NCI-H345 (cell line): ENCODE results near the gene SMARCC2.
A peak's percentile ranks its signal among the peaks of the same experiment; 100 is the strongest.
"Not testable (repeated sequence)": the region's sequence is repeated elsewhere in the genome, so short reads cannot be mapped to it uniquely, and the experiment has no call there.

Experiments
- DNase-seq: peaks from one replicate; lab custom pipeline; 2025; lab: John Stamatoyannopoulos, UW

SMARCC2 gene

DNA sequence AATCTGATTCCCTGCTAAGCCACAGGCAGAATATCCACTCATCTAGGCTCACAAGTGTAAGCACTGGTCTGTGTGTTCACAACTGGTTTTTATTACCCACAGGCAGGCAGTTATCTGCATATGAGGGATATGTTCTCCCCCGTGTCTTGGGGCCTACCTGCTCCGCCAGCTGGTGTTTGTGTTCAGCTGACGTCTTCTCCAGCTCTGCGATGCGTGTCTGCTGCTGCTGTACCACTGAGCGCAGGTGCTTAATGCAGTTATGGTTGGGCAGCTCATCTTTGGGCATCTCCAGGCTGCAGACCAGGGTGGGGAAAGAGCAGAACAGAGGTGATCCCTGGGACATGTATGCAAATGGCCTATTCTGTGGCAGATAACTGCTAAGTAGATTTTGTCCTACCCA, 18.7 kb upstream of the SMARCC2 start:
- no peak for DNase-seq

DNA sequence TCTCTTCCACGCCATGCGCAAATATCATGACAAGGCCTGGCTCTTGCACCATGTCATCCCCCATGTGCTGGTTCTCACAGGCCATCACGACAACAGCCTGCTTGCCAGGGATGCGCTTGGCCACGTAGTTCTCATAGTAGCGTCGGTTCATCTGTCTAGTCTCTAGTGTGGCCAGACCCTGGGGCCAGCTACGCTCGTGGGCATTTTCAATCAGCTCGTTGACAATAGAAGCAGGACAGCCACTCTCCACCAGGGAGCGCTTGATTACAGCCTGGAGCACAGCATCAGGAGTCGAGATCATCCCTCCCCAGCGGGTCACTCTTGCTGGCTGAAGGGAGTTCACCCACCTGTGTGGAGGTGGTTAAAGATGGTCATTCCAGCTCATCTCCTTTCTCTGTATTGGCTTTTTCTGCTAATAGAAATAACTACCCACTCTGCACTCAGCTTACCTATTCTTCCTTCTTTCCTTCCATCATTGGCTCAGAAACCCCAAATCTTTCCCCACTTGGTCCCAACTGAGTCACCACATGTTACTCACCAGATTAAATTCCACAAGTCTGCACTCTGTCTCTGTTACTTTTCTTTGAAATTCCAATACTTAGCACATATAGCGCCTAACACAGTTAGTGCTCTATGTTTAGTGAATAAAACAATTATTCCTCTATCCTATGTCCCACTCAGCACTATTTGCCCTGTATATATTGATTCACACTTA, 17.3 kb upstream of the SMARCC2 start:
- DNase-seq = peak; percentile 30

DNA sequence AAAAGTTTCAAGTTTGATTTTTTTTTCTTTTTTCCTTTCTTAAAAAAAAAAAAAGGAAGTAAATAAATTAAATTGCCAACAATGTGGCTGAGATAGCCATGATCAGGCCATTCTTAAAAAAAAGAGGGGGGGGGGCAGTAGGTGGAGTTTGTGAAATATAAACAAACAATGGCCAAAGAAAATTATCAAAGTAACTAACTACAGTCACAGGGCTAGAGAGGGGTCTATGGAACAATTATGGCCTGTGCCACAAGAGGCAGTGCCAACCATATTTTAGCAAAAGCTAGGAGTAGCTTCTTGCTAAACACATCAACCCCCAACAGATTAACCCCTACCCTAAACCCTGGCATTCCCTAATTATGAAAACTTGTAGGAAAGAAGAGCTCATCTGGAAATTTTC, 16.2 kb upstream of the SMARCC2 start:
- no peak for DNase-seq

- DNase-seq = no peak
Measured at GRCh38 chr12:56204275-56204674, 15.0 kb upstream of the SMARCC2 start.

GRCh38 chr12:56202838-56203237, 13.6 kb upstream of the SMARCC2 start:
- DNase-seq = no peak

DNA sequence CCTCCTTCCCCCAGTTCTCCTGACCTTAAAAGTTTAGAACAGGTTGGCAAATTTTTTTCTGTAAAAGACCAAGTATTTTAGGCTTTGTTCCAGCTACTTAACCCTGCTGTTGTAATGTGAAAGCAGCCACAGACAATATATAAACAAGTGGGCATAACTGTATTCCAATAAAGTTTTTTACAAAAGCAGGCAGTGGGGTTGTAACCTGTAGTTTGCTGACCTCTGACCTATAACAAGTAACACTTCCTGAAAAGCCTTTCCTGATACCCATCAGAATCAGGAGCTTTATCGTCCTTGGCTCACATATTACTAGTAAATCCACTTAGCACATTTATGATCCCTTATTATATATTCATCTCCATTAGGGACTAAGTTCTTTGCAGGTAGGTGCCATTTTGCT, 13.1 kb upstream of the SMARCC2 start:
- DNase-seq = no peak

DNA sequence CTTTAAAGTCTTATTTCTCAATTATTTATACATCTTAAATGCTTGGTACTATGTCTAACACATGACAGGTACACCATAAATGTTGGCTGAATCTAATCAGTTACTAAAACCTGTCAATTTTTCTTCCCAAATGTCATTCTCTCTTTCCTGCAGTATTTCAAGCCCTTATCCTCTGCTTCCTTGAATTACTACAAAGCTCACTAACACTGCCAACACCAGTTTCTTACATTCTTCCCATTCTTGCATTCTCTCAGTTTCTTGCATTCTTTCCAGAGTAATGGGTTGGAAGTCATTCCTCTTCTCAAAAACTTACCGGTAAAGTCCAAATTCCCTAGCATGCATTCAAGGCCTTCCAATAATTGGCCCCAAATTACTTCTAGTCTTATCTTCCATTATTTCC, 9.6 kb upstream of the SMARCC2 start:
- no peak for DNase-seq

GRCh38 chr12:56197921-56198635, 8.8 kb upstream of the SMARCC2 start:
- no peak for DNase-seq

GRCh38 chr12:56196818-56197550, 7.7 kb upstream of the SMARCC2 start:
- DNase-seq = not testable (repeated sequence)

GRCh38 chr12:56193025-56193578, 3.8 kb upstream of the SMARCC2 start:
- DNase-seq = peak; percentile 89

DNA sequence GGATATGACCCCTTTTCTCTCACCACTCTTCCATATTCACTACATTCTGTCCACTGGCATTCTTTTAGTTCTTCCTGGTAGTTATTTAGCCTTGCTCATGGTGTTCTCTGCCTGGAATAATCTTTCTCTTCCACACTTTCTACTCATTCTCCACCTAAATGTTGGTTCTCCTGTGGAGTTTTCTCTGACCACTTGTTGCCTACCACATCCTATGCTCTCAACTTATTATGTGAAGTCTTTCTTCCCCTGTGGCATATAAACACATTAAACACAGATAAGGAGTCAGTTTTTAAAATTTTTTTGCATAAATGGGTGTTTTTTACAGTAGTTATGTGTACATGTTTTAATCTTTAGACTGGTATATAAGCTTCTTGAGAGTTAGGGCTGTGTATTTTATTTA, 3.3 kb upstream of the SMARCC2 start:
- no peak for DNase-seq

- DNase-seq = no peak
Measured at GRCh38 chr12:56190695-56191155, 1.4 kb upstream of the SMARCC2 start.

- peak; percentile 92 for DNase-seq
Measured at GRCh38 chr12:56189918-56190694, 823 bp upstream of the SMARCC2 start.

- peak; percentile 37 for DNase-seq
Measured at GRCh38 chr12:56188778-56189098, 545 bp downstream of the SMARCC2 start.

GRCh38 chr12:56188131-56188777, 1.0 kb downstream of the SMARCC2 start:
- no peak for DNase-seq

- no peak for DNase-seq
Measured at GRCh38 chr12:56186957-56187356, 2.3 kb downstream of the SMARCC2 start.

DNA sequence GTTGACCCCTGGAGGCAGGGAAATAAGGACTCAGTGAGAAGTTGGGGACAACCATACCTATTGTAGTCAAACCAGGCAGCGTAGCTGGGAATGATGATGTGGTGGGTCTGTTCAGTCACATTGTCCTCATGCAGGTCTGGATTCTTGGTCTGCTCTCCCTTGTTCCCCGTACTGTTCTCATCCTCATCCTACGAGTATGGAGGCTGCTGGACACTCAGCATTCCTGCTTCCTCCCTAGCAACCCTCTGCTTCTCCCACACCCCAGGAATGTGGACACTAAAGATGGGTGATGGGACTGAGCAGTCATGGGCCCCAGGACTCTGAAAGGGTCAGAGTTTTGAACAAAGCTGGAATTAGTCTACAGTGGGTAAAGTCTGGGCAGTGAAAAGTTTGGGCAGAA, 10.9 kb downstream of the SMARCC2 start:
- DNase-seq = no peak

GRCh38 chr12:56172839-56173238, 16.4 kb downstream of the SMARCC2 start:
- DNase-seq = no peak

DNA sequence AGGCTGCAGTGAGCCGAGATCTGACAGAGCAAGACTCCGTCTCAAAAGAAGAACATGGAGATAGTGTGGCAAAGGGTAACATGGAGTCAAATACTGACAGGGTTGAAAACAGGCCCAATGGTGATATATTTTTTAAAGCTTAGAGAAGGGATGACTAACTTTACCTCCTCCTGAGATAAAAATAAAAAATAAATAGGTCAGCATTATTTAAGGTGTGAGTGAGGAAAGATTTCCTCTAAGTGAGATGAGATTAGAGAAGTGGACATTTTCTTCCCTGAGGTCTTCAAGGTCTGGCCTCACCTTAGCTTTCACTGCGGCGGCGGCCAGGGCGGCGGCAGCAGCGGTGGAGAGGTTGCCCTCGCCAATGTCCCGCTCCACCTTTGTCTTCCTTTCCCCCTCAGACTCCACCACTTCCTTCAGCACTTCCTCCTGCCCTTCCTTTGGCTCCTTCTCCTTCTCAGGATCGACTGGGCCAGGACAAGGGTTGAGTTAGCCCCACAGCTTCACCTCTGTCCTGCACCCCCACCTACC, 20.0 kb downstream of the SMARCC2 start:
- DNase-seq = no peak

DNA sequence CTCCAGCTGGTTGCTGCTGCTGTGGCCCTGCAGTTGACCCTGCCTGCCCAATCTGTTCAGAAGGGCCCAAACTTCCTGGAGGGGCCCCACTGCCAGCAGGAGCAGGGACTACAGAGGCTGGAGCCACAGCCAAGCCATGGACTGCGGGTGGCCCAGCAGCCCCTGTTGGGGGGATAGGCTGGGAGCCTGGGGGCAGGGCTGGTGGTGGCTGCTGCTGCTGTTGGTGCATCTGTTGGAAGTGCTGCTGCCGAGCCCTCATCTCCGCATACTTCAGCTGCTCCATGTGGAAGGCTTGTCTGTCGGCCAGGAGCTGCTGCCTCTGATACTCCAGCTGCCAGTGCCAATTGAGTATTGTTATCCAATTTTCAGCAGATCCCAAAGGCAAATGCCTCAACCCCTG, 23.9 kb downstream of the SMARCC2 start:
- DNase-seq = no peak

GRCh38 chr12:56164345-56164729, 24.9 kb downstream of the SMARCC2 start:
- DNase-seq = no peak
